ENCODE data around the gene SPG11.

SPG11 gene

GRCh38 chr15:44656913-44657312 lies 6.5 kb downstream of the SPG11 start:
- Histone ChIP-seq H3K4me1 (ENCODE audit: low read length) (0 out of 2 replicates have a peak, but pooled peaks cover 9% of the 10 kb centered on the region), H3K9me3 (ENCODE audit: insufficient read depth, low read length) (no peaks in the 10 kb centered on the region), H3K4me2 (ENCODE audit: low read length) (no peak overlapping the region), H3K36me3 (replicated peaks; ENCODE audit: low read depth, low read length) (peaks cover 44% of the 10 kb centered on the region), H3K9ac (ENCODE audit: low read length) (no peak overlapping the region), H3K79me2 (ENCODE audit: low read length) (peaks cover 13% of the 10 kb centered on the region), H3K27me3 (ENCODE audit: low read depth, low read length) (no peaks in the 10 kb centered on the region), H3K27ac (ENCODE audit: low read length) (no peak overlapping the region), H3K4me3 (ENCODE audit: low read length) (no peak overlapping the region), H4K20me1 (ENCODE audit: insufficient read depth, low read length) (no peaks in the 10 kb centered on the region), H2AFZ (ENCODE audit: low read depth, low read length) (no peak overlapping the region)
- TF ChIP-seq, protein P1, sequence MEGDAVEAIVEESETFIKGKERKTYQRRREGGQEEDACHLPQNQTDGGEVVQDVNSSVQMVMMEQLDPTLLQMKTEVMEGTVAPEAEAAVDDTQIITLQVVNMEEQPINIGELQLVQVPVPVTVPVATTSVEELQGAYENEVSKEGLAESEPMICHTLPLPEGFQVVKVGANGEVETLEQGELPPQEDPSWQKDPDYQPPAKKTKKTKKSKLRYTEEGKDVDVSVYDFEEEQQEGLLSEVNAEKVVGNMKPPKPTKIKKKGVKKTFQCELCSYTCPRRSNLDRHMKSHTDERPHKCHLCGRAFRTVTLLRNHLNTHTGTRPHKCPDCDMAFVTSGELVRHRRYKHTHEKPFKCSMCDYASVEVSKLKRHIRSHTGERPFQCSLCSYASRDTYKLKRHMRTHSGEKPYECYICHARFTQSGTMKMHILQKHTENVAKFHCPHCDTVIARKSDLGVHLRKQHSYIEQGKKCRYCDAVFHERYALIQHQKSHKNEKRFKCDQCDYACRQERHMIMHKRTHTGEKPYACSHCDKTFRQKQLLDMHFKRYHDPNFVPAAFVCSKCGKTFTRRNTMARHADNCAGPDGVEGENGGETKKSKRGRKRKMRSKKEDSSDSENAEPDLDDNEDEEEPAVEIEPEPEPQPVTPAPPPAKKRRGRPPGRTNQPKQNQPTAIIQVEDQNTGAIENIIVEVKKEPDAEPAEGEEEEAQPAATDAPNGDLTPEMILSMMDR (IDR thresholded peaks at IDR 0.05; ENCODE audit: low read depth, low read length): no peak
- no peak for TF ChIP-seq EZH2phosphoT487 (IDR thresholded peaks at IDR 0.05; ENCODE audit: low read depth)

DNA sequence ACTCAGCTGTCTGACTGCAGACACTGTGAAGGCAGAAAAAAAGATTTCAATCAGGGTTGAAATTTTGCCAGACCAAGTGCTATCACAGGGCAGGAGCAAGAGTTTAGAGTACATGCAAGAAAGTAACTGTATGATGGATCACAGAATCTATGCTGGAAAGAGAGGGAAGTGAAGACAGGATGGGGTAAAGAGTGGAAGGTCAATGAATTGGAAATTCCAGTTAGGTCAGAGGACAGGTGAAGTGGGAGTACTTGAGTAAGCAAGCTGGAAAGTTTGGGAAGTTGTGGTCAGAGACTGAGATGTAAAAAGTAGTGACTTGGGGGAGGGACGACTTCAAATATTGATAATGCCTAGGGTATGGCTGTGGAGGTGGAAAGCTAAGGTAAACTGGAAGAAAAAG lies 7.2 kb downstream of the SPG11 start:
- Histone ChIP-seq H3K4me3 (ENCODE audit: low read length) (no peak overlapping the region), H3K9ac (ENCODE audit: low read length) (no peak overlapping the region), H4K20me1 (ENCODE audit: insufficient read depth, low read length) (no peaks in the 10 kb centered on the region), H3K36me3 (replicated peaks; ENCODE audit: low read depth, low read length) (peaks cover 50% of the 10 kb centered on the region), H3K4me1 (ENCODE audit: low read length) (0 out of 2 replicates have a peak, but pooled peaks cover 7% of the 10 kb centered on the region), H2AFZ (ENCODE audit: low read depth, low read length) (no peak overlapping the region), H3K9me3 (ENCODE audit: insufficient read depth, low read length) (no peaks in the 10 kb centered on the region), H3K79me2 (ENCODE audit: low read length) (peaks cover 8% of the 10 kb centered on the region; the same call in 1 of the 2 replicates), H3K27me3 (ENCODE audit: low read depth, low read length) (no peaks in the 10 kb centered on the region), H3K4me2 (ENCODE audit: low read length) (no peak overlapping the region), H3K27ac (ENCODE audit: low read length) (no peak overlapping the region)
- no peak for TF ChIP-seq EZH2phosphoT487 (IDR thresholded peaks at IDR 0.05; ENCODE audit: low read depth)
- TF ChIP-seq, protein P1 (IDR thresholded peaks at IDR 0.05; ENCODE audit: low read depth, low read length): no peak

DNA sequence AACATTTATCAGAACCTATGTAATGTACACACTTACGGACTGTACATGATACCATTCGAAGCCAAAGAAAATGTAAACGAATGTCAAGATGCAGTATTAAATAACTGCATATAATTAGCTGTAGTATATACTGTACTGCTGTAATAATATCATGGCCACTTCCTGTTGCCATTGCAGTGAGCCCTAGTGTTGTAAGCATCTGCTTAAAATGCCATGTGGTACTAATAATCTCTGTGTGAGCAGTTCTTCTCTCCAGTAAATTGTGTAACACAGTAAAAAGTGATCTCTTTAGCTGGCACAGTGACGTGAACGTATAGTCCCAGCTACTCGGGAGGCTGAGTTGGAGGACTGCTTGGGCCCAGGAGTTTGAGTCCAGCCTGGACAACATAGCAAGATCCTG lies 8.6 kb downstream of the SPG11 start:
- H3K27ac ChIP-seq (ENCODE audit: low read length): no peak overlapping the region

GRCh38 chr15:44647637-44648036 lies 15.8 kb downstream of the SPG11 start:
- Histone ChIP-seq H3K27me3 (ENCODE audit: low read depth, low read length) (no peaks in the 10 kb centered on the region), H3K79me2 (ENCODE audit: low read length) (peaks cover 17% of the 10 kb centered on the region), H3K9me3 (ENCODE audit: insufficient read depth, low read length) (no peaks in the 10 kb centered on the region), H3K9ac (ENCODE audit: low read length) (no peak overlapping the region), H3K4me3 (ENCODE audit: low read length) (no peak overlapping the region), H2AFZ (ENCODE audit: low read depth, low read length) (no peak overlapping the region), H4K20me1 (ENCODE audit: insufficient read depth, low read length) (peaks cover 11% of the 10 kb centered on the region; the same call in 1 of the 2 replicates), H3K27ac (ENCODE audit: low read length) (no peak overlapping the region), H3K36me3 (replicated peaks; ENCODE audit: low read depth, low read length) (peaks cover 39% of the 10 kb centered on the region), H3K4me1 (ENCODE audit: low read length) (peaks cover 6% of the 10 kb centered on the region; the same call in 1 of the 2 replicates), H3K4me2 (ENCODE audit: low read length) (no peak overlapping the region)
- TF ChIP-seq EZH2phosphoT487 (IDR thresholded peaks at IDR 0.05; ENCODE audit: low read depth): no peak
- TF ChIP-seq, protein P1 (IDR thresholded peaks at IDR 0.05; ENCODE audit: low read depth, low read length): no peak

More for the DNA sequence above, 8.6 kb downstream of the SPG11 start:
- Histone ChIP-seq H3K9ac (ENCODE audit: low read length) (no peak overlapping the region), H3K79me2 (ENCODE audit: low read length) (no peaks in the 10 kb centered on the region), H3K4me1 (ENCODE audit: low read length) (0 out of 2 replicates have a peak, but pooled peaks cover 7% of the 10 kb centered on the region), H2AFZ (ENCODE audit: low read depth, low read length) (no peak overlapping the region), H3K36me3 (replicated peaks; ENCODE audit: low read depth, low read length) (peaks cover 57% of the 10 kb centered on the region), H4K20me1 (ENCODE audit: insufficient read depth, low read length) (no peaks in the 10 kb centered on the region), H3K4me2 (ENCODE audit: low read length) (no peak overlapping the region), H3K4me3 (ENCODE audit: low read length) (no peak overlapping the region), H3K9me3 (ENCODE audit: insufficient read depth, low read length) (no peaks in the 10 kb centered on the region), H3K27me3 (ENCODE audit: low read depth, low read length) (no peaks in the 10 kb centered on the region)
- TF ChIP-seq EZH2phosphoT487 (IDR thresholded peaks at IDR 0.05; ENCODE audit: low read depth): no peak
- TF ChIP-seq, protein P1 (IDR thresholded peaks at IDR 0.05; ENCODE audit: low read depth, low read length): no peak

Measured in OCI-LY3 (cell line).